ENCODE measurements around the gene ATG12.

ATG12 gene

GRCh38 chr5:115806986-115807653 is 34.2 kb downstream of the ATG12 start:
- no peak for DNase-seq

GRCh38 chr5:115801984-115802383 is 39.4 kb downstream of the ATG12 start:
- DNase-seq = no peak

GRCh38 chr5:115801152-115801551 is 40.2 kb downstream of the ATG12 start:
- no peak for DNase-seq

GRCh38 chr5:115800108-115800507 is 41.3 kb downstream of the ATG12 start:
- no peak for DNase-seq

- DNase-seq = no peak
Observed at GRCh38 chr5:115798252-115798651, 43.1 kb downstream of the ATG12 start.

GRCh38 chr5:115796656-115797055 is 44.7 kb downstream of the ATG12 start:
- DNase-seq = no peak

GRCh38 chr5:115795700-115796099 is 45.7 kb downstream of the ATG12 start:
- DNase-seq = no peak

- no peak for DNase-seq
Observed at GRCh38 chr5:115788440-115788839, 52.9 kb downstream of the ATG12 start.

- no peak for DNase-seq
Observed at GRCh38 chr5:115787426-115787825, 53.9 kb downstream of the ATG12 start.

- peak; percentile 28 for DNase-seq
Observed at GRCh38 chr5:115785381-115786065, 55.8 kb downstream of the ATG12 start.

- no peak for DNase-seq
Observed at GRCh38 chr5:115778417-115778816, 62.9 kb downstream of the ATG12 start.

Measured in femur (tissue), 1 donor.